Endothelial cell of umbilical vein (primary cell): ENCODE measurements around the gene PTGES3. TPM values are rescaled to one million over a fixed set of nuclear protein-coding genes. Genes with fewer than 3 reads are reported as not detected.

Experiments
- BruUV-seq: library from RNA; stranded (reverse); fragments of 400-500 nt; replicated peaks from 2 replicates; lab custom pipeline; 2021; lab: Mats Ljungman, UMichigan
- CTCF ChIA-PET: fragments of 300-600, 350-600 bp; sonication (Branson Sonifier 250); formaldehyde crosslinking; loops from one replicate; lab custom pipeline; 2021; ENCODE audit warnings: antibody characterized with exemption, inconsistent platforms; lab: Charles Lee
- POLR2A ChIA-PET: fragments of 300-600, 350-600 bp; sonication (Branson Sonifier 250); formaldehyde crosslinking; loops from one replicate; lab custom pipeline; 2021; ENCODE audit warnings: antibody characterized with exemption, inconsistent platforms; lab: Charles Lee
- DNase-seq: peaks from one replicate; pipeline ENCODE4 v3.0.0-alpha.2; 2011; ENCODE audit warnings: low read depth, low spot score
- FAIRE-seq: peaks from 2 replicates; lab custom pipeline; 2011; peaks lifted over from hg19 to GRCh38; lab: Jason Lieb, UNC
- H2AFZ ChIP-seq: 2 replicates; pipeline ENCODE4 v1.6.0; 2012; ENCODE audit warnings: low read depth, low read length, control low read depth, inconsistent platforms
- H3K27ac ChIP-seq: 2 replicates; pipeline ENCODE4 v1.5.1; 2011; ENCODE audit warnings: low read depth, mild to moderate bottlenecking, control low read depth, low read length, moderate library complexity; ENCODE audit not compliant: insufficient read depth
- H3K27me3 ChIP-seq, 2 experiments: 2 replicates each; pipeline versions ENCODE4 v1.6.0 to v1.6.1; 2011; ENCODE audit warnings: low read length in 2 of 2, mixed read lengths in 1 of 2; ENCODE audit not compliant: control insufficient read depth in 2 of 2, insufficient read depth in 2 of 2
- H3K36me3 ChIP-seq, 2 experiments: 2 replicates in 1 of 2; 3 replicates in 1 of 2; pipeline ENCODE4 v1.5.1; 2011; ENCODE audit warnings: low read length in 2 of 2, mild to moderate bottlenecking in 1 of 2, moderate library complexity in 1 of 2; ENCODE audit not compliant: control insufficient read depth in 2 of 2, insufficient read depth in 2 of 2; ENCODE audit errors: extremely low read depth in 1 of 2
- H3K4me1 ChIP-seq: 3 replicates; pipeline ENCODE4 v1.5.1; 2011; ENCODE audit warnings: mild to moderate bottlenecking, low read length; ENCODE audit not compliant: control insufficient read depth, insufficient read depth; ENCODE audit errors: extremely low read depth
- H3K4me2 ChIP-seq: 2 replicates; pipeline ENCODE4 v1.6.1; 2011; ENCODE audit warnings: low read length, control low read depth, mixed read lengths; ENCODE audit not compliant: insufficient read depth
- H3K4me3 ChIP-seq, 3 experiments: fragments of 200-600 bp in 1 of 3; sonication (generic), shearing (Covaris generic) in 1 of 3; replicated peaks in 1 of 3; 2 replicates each; pipeline ENCODE4 v1.5.1; 2011 to 2016; ENCODE audit warnings: control low read depth in 3 of 3, low read length in 3 of 3, mild to moderate bottlenecking in 2 of 3, inconsistent platforms in 1 of 3, low read depth in 1 of 3, moderate library complexity in 1 of 3; ENCODE audit not compliant: insufficient read depth in 1 of 3
- H3K79me2 ChIP-seq: 2 replicates; pipeline ENCODE4 v1.6.0; 2012; ENCODE audit warnings: low read length, inconsistent platforms; ENCODE audit not compliant: control insufficient read depth, insufficient read depth
- H3K9ac ChIP-seq: replicated peaks from 2 replicates; pipeline ENCODE3; 2011; ENCODE audit warnings: low read length, control low read depth; ENCODE audit not compliant: insufficient read depth; ENCODE audit errors: extremely low read depth
- H3K9me1 ChIP-seq: replicated peaks from 3 replicates; pipeline ENCODE4 v1.6.0; 2011; ENCODE audit warnings: mild to moderate bottlenecking, low read length; ENCODE audit not compliant: control insufficient read depth, insufficient read depth; ENCODE audit errors: extremely low read depth
- H3K9me3 ChIP-seq: replicated peaks from 2 replicates; pipeline ENCODE4 v1.5.1; 2012; ENCODE audit warnings: low read length, inconsistent platforms; ENCODE audit not compliant: control insufficient read depth, insufficient read depth
- H4K20me1 ChIP-seq: replicated peaks from 2 replicates; pipeline ENCODE3; 2011; ENCODE audit warnings: mild to moderate bottlenecking, low read length; ENCODE audit not compliant: control insufficient read depth, insufficient read depth; ENCODE audit errors: extremely low read depth
- GATA2 ChIP-seq: IDR thresholded peaks from 2 replicates; pipeline ENCODE4 v1.7.0; 2011; ENCODE audit warnings: low read depth, mild to moderate bottlenecking, moderate library complexity, mixed read lengths, low read length; ENCODE audit not compliant: insufficient read length, insufficient read depth
- POLR2A ChIP-seq: IDR thresholded peaks from 2 replicates; pipeline ENCODE4 v1.6.1; 2012; ENCODE audit warnings: low read depth, mild to moderate bottlenecking, control low read depth, low read length
- POLR2AphosphoS5 ChIP-seq: IDR thresholded peaks from 2 replicates; pipeline ENCODE4 v1.6.1; 2012; ENCODE audit warnings: low read depth, mild to moderate bottlenecking, control low read depth, low read length, moderate library complexity; ENCODE audit not compliant: insufficient read depth
- dilution Hi-C: fragments of 300-500 bp; cut with MboI; formaldehyde crosslinking; loops from one replicate; pipeline ENCODE4 v1.15.0; 2019; ENCODE audit warnings: low sequenced_read_pairs; ENCODE audit not compliant: extremely low pct_ligation_motif_present
- intact Hi-C: fragments of 100-400 bp; cut with micrococcal nuclease; formaldehyde crosslinking; loops from one replicate; pipeline ENCODE4 v1.10.0; 2022
- polyA plus RNA-seq, 4 experiments: library from polyadenylated mRNA; depleted of rRNA in 3 of 4; stranded (reverse) in 3 of 4; unstranded in 1 of 4; fragments of >200 nt; gene quantifications; 2 replicates each; pipeline versions ENCODE4 v1.2.1 to v1.2.3, GENCODE V29; 2011 to 2012; ENCODE audit warnings: missing spikeins in 1 of 4
- total RNA-seq: library from RNA; stranded (reverse); gene quantifications from 2 replicates; pipeline ENCODE4 v1.2.3, GENCODE V29; 2021
- TF ChIP-seq, protein P1 (sequence below): IDR thresholded peaks from 2 replicates; pipeline ENCODE4 v1.6.1; 2011; ENCODE audit not compliant: insufficient read depth, insufficient read length
- TF ChIP-seq, protein P2 (sequence below), 2 donors: IDR thresholded peaks; 1 replicate in 1 of 2; 2 replicates in 1 of 2; pipeline ENCODE4 v1.5.1; 2011; ENCODE audit warnings: low read length in 2 of 2, mild to moderate bottlenecking in 2 of 2, moderate library complexity in 2 of 2, control low read depth in 1 of 2, inconsistent platforms in 1 of 2, low read depth in 1 of 2; ENCODE audit not compliant: insufficient read depth in 1 of 2; ENCODE audit errors: extremely low read depth in 1 of 2

The PTGES3 gene
- total and polyA plus RNA-seq, 2 donors (not counting 3 experiments of a cell fraction or from before 2014, with no cell fraction given): 48.5 to 278 TPM

DNA sequence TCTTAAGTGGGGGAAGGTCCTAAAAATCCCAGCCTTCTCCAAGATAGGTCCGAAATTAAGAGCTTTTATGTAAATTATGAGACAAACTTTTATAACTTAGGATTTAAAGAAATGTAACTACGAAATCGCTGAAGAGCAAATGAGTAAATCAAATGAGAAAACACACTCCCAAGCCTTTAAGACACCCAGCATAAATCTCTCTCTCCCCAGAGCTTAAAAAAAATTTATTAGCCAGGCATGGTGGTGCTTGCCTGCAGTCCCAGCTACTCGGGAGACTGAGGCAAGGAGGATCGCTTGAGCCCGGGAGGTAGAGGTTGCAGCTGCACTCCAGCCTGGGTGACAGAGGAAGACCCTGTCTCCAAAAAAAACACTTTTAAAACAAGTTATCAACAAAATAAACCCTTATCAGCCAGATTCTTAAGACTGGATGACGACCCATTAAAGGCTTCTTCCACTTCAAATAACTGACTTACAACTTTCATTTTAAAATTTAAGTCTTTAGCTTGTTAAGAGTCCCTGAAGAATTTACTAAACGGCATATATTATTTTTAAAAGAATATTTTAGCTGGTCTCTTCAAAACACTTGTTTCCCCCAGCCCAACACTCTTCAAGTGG is 3.2 kb downstream of the PTGES3 start:
- intact Hi-C loops: loop anchor here (5.0 kb wide), 1 partner anchor 402 kb away; the partner anchor contains the start of gene NAB2
- Histone ChIP-seq H3K27ac (peak overlapping the region; percentile 38), H3K4me1 (peaks cover 27% of the 10 kb centered on the region), H3K9me1 (no peaks in the 10 kb centered on the region), H3K36me3 (peaks cover 4 to 5% of the 10 kb centered on the region in 2 experiments), H3K79me2 (peaks cover 80% of the 10 kb centered on the region), H3K4me3 (peak overlapping the region; percentile 6 to 69 (median 14)), H3K9ac (peak overlapping the region; percentile 60), H3K27me3 (no peaks in the 10 kb centered on the region), H3K4me2 (peak overlapping the region; percentile 96), H4K20me1 (peaks cover 4% of the 10 kb centered on the region), H3K9me3 (no peaks in the 10 kb centered on the region), H2AFZ (no peak overlapping the region)
- BruUV-seq: no TSS peak
- dilution Hi-C loops: no loop called here
- POLR2A ChIA-PET: interaction anchor here (0.7 kb wide), 1 partner anchor 925 kb away, joined by 8 read pairs; no protein-coding TSS in a partner anchor
- DNase-seq (peak; percentile 27), FAIRE-seq (peak; percentile 48)
- TF ChIP-seq POLR2AphosphoS5 (no peak), POLR2A (no peak), GATA2 (no peak)
- TF ChIP-seq, protein P1, sequence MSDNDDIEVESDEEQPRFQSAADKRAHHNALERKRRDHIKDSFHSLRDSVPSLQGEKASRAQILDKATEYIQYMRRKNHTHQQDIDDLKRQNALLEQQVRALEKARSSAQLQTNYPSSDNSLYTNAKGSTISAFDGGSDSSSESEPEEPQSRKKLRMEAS: no peak
- TF ChIP-seq, protein P2, sequence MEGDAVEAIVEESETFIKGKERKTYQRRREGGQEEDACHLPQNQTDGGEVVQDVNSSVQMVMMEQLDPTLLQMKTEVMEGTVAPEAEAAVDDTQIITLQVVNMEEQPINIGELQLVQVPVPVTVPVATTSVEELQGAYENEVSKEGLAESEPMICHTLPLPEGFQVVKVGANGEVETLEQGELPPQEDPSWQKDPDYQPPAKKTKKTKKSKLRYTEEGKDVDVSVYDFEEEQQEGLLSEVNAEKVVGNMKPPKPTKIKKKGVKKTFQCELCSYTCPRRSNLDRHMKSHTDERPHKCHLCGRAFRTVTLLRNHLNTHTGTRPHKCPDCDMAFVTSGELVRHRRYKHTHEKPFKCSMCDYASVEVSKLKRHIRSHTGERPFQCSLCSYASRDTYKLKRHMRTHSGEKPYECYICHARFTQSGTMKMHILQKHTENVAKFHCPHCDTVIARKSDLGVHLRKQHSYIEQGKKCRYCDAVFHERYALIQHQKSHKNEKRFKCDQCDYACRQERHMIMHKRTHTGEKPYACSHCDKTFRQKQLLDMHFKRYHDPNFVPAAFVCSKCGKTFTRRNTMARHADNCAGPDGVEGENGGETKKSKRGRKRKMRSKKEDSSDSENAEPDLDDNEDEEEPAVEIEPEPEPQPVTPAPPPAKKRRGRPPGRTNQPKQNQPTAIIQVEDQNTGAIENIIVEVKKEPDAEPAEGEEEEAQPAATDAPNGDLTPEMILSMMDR (IDR thresholded peaks at IDR 0.05; ENCODE audit: extremely low read depth in 1 of 2, insufficient read depth in 1 of 2, low read depth in 1 of 2, low read length in 2 of 2): no peak
- CTCF ChIA-PET: interaction anchor here (1.0 to 1.7 kb wide), 5 partner anchors 39 to 439 kb away, joined by 3 to 12 read pairs (median 3); no protein-coding TSS in a partner anchor
